ENCODE data around the gene OR8G5. TPM values are rescaled to one million over a fixed set of nuclear protein-coding genes. Genes with fewer than 3 reads are reported as not detected.
"Not testable (repeated sequence)": the region's sequence is repeated elsewhere in the genome, so short reads cannot be mapped to it uniquely, and the experiment has no call there.

Gene OR8G5
- total RNA-seq, 2 experiments from 2014 or later: not detected

GRCh38 chr11:124233376-124233775 lies 22.8 kb upstream of the OR8G5 start:
- Mint-ChIP-seq H3K36me3 (ENCODE audit: low read depth) (no peaks in the 10 kb centered on the region), H3K27me3 (no peaks in the 10 kb centered on the region), H3K4me1 (ENCODE audit: low read depth) (no peaks in the 10 kb centered on the region), H3K9me3 (no peaks in the 10 kb centered on the region), H3K4me3 (no peak overlapping the region), H3K27ac (no peak overlapping the region)
- no peak for DNase-seq
- ChIA-PET POLR2A (no interaction called here), CTCF (no interaction called here)
- intact Hi-C loops (cut with micrococcal nuclease): no loop called here
- ATAC-seq: no peak
- no peak for TF ChIP-seq CTCF (IDR thresholded peaks at IDR 0.05)

- Mint-ChIP-seq H3K36me3 (ENCODE audit: low read depth) (no peaks in the 10 kb centered on the region), H3K27me3 (no peaks in the 10 kb centered on the region), H3K9me3 (no peaks in the 10 kb centered on the region), H3K4me1 (ENCODE audit: low read depth) (no peaks in the 10 kb centered on the region), H3K4me3 (no peak overlapping the region), H3K27ac (no peak overlapping the region)
- ATAC-seq (no peak), DNase-seq (no peak)
- POLR2A ChIA-PET: no interaction called here
- no peak for TF ChIP-seq CTCF (IDR thresholded peaks at IDR 0.05)
- CTCF ChIA-PET: no interaction called here
- intact Hi-C loops (cut with micrococcal nuclease): no loop called here
Measured at GRCh38 chr11:124238512-124238911, 17.7 kb upstream of the OR8G5 start.

GRCh38 chr11:124240621-124241397 lies 15.4 kb upstream of the OR8G5 start, which contains the start of gene OR8G1:
Gene OR8G1, plus strand, starts transcription at chr11:124241095. Its CDS starts 8,581 bp downstream, at chr11:124249676.
- TF ChIP-seq CTCF (IDR thresholded peaks at IDR 0.05): no peak
- no peak within 1 kb of the TSS for H3K27ac Mint-ChIP-seq
- no peak for ATAC-seq
- no peak within 1 kb of the TSS for H3K4me3 Mint-ChIP-seq
- no peaks in the 10 kb centered on the region for H3K4me1 Mint-ChIP-seq (ENCODE audit: low read depth)
- CTCF ChIA-PET: interaction anchor here (1.6 kb wide), 1 partner anchor 169 kb away, joined by 3 read pairs; no protein-coding TSS in a partner anchor
- intact Hi-C loops (cut with micrococcal nuclease): no loop called here
- no peak for DNase-seq
- no peaks in the 10 kb centered on the region for H3K27me3 Mint-ChIP-seq
- H3K36me3 Mint-ChIP-seq (ENCODE audit: low read depth): no peaks in the 10 kb centered on the region
- H3K9me3 Mint-ChIP-seq: no peaks in the 10 kb centered on the region
- POLR2A ChIA-PET: no interaction called here

- H3K4me3 Mint-ChIP-seq; POLR2A ChIA-PET; H3K27ac Mint-ChIP-seq; ATAC-seq; CTCF ChIA-PET; H3K4me1 Mint-ChIP-seq (ENCODE audit: low read depth); intact Hi-C loops (cut with micrococcal nuclease); DNase-seq; H3K27me3 Mint-ChIP-seq; H3K36me3 Mint-ChIP-seq (ENCODE audit: low read depth); H3K9me3 Mint-ChIP-seq: not testable (repeated sequence)
Measured at GRCh38 chr11:124249869-124250268, 6.3 kb upstream of the OR8G5 start.

- H3K27ac Mint-ChIP-seq; intact Hi-C loops (cut with micrococcal nuclease); DNase-seq; H3K4me1 Mint-ChIP-seq (ENCODE audit: low read depth); CTCF ChIA-PET; H3K9me3 Mint-ChIP-seq; POLR2A ChIA-PET; H3K36me3 Mint-ChIP-seq (ENCODE audit: low read depth); ATAC-seq; H3K4me3 Mint-ChIP-seq; H3K27me3 Mint-ChIP-seq: not testable (repeated sequence)
Measured at GRCh38 chr11:124265041-124265440, 8.9 kb downstream of the OR8G5 start.

GRCh38 chr11:124270886-124271285 lies 14.7 kb downstream of the OR8G5 start:
- H3K36me3 Mint-ChIP-seq (ENCODE audit: low read depth); H3K9me3 Mint-ChIP-seq; H3K4me3 Mint-ChIP-seq; intact Hi-C loops (cut with micrococcal nuclease); POLR2A ChIA-PET; DNase-seq; ATAC-seq; CTCF ChIA-PET; H3K27ac Mint-ChIP-seq; H3K27me3 Mint-ChIP-seq; H3K4me1 Mint-ChIP-seq (ENCODE audit: low read depth): not testable (repeated sequence)
